Measurements from ENCODE around the gene DYRK4.

DYRK4 gene

DNA sequence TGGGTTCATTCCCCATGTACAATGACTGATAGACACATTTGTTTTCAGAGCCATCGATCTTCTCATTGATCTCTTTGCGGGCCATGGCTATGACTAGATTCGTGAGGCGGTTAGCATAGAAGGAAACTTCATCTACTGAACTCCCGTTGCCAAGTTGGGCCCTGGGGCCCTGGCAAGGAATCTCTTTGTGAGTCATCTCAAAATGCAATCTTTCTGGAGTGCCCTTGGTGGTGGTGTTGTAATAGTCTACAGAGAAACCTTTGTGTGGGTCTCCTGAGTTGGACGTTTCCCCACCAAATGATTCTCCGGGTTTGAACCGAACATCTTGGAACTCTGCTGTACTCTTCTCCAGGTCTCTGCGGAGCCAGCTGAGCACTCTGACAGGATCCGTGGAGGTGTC is 66.4 kb downstream of the DYRK4 start:
- DNase-seq, result no peak

- DNase-seq, result no peak
Measured at GRCh38 chr12:4630262-4630661, 68.3 kb downstream of the DYRK4 start.

DNA sequence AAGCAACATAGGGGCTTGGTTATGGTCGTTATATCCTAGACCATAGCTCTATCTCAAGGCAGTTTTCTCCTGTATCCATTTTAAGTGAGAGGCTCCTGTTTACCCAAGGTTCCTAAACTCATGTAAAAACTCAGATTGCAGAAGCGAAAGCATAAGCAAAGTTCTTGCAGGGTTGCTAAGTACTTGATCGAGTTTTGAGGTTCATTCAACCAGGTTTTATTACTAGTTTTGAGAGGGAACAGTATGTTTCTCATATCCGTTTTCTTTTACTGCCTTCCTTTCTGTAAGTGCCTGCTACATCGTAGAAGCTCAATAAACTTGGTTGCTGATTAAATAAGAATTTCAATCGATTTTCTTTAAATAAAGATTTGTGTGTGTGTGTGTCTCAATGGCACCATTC is 81.7 kb downstream of the DYRK4 start:
- no peak for DNase-seq

DNA sequence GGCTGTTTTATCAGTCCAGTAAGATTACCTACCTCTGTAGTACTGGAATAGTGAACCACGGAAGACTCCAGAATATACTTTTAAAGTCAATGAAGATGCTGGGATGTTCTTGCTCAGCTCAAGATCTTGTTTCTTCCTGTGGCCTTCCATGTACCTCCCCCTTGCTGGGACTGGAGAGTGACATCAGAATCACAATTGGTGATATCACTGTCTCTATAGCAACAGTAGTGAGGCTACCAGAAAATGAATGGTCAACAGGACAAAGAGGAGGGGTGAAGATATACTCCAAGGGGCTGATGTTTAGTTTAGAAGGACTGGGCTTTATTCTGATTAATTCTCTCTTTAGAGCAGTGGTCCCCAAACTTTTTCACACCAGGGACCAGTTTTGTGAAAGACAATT is 83.0 kb downstream of the DYRK4 start:
- no peak for DNase-seq

GRCh38 chr12:4648104-4648500 is 86.1 kb downstream of the DYRK4 start:
- no peak for DNase-seq

- DNase-seq, result peak; percentile 71
Measured at GRCh38 chr12:4648501-4649357, 86.7 kb downstream of the DYRK4 start, which contains the start of the genes AKAP3 and NDUFA9. TSS of gene AKAP3 (minus strand) at chr12:4649051. CDS start at chr12:4638196, 10,855 bp downstream. TSS of gene NDUFA9 (plus strand) at chr12:4649114. CDS start at chr12:4649127, 13 bp downstream.

GRCh38 chr12:4649358-4649661 is 87.3 kb downstream of the DYRK4 start:
- DNase-seq, result no peak

- no peak for DNase-seq
Measured at GRCh38 chr12:4653257-4653656, 91.2 kb downstream of the DYRK4 start.

- DNase-seq, result no peak
Measured at GRCh38 chr12:4653691-4654090, 91.7 kb downstream of the DYRK4 start.

Measured in NCI-H1092 (cell line).